CD4-positive, alpha-beta T cell treated with Interferon gamma for 1 hour (primary cell): ENCODE measurements around the gene POU5F2.

Experiments
- DNase-seq: peaks from one replicate; pipeline ENCODE4 v3.0.0-alpha.2; 2020

POU5F2 gene

GRCh38 chr5:93741136-93741811, at the start of gene POU5F2:
Gene POU5F2 (minus strand): TSS chr5:93741600. CDS start chr5:93741563, 37 bp downstream.
- DNase-seq, result no peak

GRCh38 chr5:93790401-93790800, 49.0 kb upstream of the POU5F2 start:
- no peak for DNase-seq

GRCh38 chr5:93789173-93790067, 48.0 kb upstream of the POU5F2 start:
- DNase-seq, result no peak

GRCh38 chr5:93787598-93787997, 46.2 kb upstream of the POU5F2 start:
- no peak for DNase-seq

- DNase-seq, result no peak
These were observed 44.1 kb upstream of the POU5F2 start for GRCh38 chr5:93785475-93785874.

DNA sequence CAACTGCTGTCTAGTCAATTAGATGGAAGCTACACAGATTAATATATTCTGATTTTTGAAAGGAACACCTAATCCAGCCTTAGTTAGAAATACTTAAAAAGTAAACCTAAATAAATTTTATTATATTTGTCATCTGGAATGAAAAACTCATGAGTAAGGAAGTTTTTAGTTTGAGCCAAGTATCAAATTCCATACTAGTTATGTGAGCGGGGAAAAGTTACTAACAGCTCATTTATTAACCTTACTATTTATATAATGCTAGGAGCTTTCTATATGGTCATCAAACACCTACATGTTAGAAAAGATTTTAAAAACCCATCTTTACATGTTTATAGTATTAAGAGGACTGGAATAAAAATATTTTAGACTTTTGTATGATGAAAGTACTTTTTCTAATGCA, 41.6 kb upstream of the POU5F2 start:
- DNase-seq, result no peak

- no peak for DNase-seq
These were observed 36.2 kb upstream of the POU5F2 start for GRCh38 chr5:93777620-93778019.

GRCh38 chr5:93756372-93756771, 15.0 kb upstream of the POU5F2 start:
- DNase-seq, result no peak

- DNase-seq, result no peak
These were observed 14.3 kb upstream of the POU5F2 start for GRCh38 chr5:93755716-93756115.

DNA sequence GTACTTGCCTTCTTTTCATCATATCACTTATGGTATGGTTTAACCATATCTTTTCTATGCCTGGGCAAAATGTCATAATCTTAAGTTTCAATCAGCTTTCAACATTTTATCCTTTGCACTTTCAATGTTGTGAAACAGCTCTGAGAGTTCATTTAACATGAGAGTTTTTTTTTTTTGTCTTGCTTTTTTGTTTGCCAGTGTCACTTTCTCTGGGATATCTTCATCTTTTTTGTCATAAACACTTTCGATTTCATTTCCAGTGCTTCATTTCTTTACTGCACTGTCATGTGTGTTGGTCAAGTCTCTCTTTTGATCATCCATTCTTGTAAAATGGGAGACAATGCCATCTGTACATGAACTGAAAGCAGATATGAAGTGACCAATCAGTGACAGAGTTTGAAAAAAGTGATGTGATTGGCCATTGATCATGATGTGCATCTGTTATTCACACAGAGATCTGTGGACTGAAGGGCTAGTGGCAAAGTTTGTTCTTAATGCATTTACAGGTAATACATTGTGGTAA, 7.5 kb upstream of the POU5F2 start:
- no peak for DNase-seq

- no peak for DNase-seq
These were observed 5.1 kb upstream of the POU5F2 start for GRCh38 chr5:93746406-93747056.

GRCh38 chr5:93736284-93736683, 5.1 kb downstream of the POU5F2 start:
- DNase-seq, result no peak

- no peak for DNase-seq
These were observed 6.0 kb downstream of the POU5F2 start for GRCh38 chr5:93735378-93735777.

GRCh38 chr5:93731987-93732386, 9.4 kb downstream of the POU5F2 start:
- no peak for DNase-seq

- no peak for DNase-seq
These were observed 14.8 kb downstream of the POU5F2 start for GRCh38 chr5:93726595-93726994.

DNA sequence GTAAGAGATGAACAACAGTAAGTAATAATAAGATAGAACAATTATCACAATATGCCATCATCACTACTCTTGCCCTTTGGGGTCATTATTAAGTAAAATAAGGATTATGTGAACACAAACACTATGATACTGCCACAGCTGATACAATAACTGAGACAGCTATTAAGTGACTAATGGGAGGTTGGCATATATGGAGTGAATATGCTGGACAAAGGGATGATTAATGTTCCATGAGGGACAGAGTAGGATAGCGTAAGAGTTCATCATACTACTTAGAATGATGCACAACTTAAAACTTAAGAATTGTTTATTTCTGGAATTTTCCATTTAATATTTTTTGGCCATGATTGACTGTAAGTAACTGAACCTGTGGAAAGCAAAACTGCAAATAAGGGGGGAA, 16.6 kb downstream of the POU5F2 start:
- DNase-seq, result no peak

DNA sequence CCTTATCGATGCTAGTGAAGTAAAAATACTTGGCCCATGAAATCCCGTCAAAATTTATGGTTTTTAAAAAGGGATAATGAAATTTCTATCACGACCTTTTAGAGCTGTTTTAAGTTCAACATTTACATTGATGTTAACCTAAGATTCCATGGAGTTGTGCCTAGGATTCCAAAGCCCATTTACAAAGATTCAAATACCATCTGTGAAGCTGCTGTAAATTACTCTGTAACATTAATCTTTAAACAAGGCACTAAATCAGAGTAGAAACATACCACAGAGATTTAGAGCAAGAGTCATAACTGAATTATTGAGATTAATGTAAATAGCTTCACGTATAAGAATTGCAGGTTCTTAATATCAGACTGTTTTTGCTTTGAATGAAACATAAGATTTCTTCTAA, 17.7 kb downstream of the POU5F2 start:
- DNase-seq, result no peak

DNA sequence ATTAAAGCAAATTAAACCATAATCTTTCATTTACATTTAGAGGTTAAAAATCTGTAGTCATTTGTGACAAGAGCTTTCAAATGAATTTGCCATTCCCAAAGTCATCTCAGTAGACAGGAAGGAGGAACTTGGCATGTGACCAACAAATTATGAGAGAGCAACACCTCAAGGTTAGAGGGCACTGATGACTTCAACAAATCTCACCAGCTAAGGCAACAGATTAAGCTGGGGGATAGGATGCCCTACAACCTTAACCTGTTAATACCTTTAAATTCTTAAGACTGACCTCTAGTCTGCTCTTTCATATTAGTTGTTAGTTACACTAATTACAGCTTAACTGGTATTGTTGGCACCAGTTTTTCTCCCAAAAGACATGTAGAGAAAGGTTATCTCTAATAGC, 18.4 kb downstream of the POU5F2 start:
- no peak for DNase-seq

- DNase-seq, result no peak
These were observed 18.8 kb downstream of the POU5F2 start for GRCh38 chr5:93722588-93722987.

DNA sequence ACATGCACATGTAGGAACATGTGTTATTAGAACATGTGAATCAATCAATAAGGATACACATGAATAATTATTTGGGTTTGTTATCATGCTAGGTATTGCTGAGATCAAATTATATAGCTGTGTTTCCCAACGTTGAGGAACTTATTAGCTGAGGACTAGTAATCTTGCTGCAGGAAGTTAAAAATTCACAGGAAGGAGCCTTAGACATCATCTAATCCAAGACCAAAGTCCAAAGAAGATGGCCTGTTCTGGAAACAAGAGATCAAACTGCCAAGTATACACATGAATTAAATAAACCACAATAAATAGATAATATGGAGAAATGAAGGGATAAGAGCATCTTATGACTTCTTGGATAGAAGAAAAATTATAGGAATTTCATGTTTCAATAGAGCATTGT, 19.9 kb downstream of the POU5F2 start:
- no peak for DNase-seq

- DNase-seq, result no peak
These were observed 20.3 kb downstream of the POU5F2 start for GRCh38 chr5:93721071-93721470.

DNA sequence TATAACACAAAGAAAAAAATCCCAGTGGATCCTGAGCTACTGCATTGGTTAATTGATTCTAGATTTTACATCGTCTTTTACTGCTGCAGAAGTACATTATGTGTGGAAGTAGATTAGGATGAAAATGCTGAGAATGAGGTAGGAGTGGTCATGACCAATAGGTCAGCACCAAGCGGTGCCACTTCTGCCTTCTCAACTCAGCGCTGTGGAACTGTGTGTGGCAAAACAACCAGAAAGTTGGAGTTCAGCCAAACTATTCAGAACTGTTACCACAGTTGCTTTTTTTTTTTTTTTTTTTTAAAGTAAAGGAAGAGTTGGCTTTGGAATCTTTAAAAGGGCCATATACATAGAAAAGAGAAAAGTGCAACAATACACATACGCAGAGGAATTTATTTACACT, 24.2 kb downstream of the POU5F2 start:
- no peak for DNase-seq

- DNase-seq, result no peak
These were observed 24.9 kb downstream of the POU5F2 start for GRCh38 chr5:93716453-93716852.

DNA sequence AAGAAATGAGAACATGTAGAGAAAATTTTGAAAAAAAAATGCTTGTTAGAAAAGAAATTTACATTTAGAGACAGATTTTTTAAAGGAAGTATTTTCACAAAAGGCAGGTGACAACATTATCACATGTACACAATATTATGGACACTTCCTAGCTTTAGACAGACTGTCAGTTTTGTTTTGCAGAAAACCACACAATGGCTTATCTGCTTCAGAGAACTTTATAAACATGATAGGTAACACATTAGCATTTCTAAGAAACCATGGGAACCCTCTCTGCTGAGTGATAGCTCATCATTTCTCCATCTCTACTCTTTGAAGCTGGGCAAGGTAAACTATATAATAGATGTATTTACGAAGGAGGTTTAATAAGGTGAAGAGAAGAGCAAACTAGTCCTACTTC, 25.6 kb downstream of the POU5F2 start:
- no peak for DNase-seq
